ENCODE data around the gene SLC22A17. TPM values are rescaled to one million over a fixed set of nuclear protein-coding genes. Genes with fewer than 3 reads are reported as not detected.

Gene SLC22A17
- polyA plus RNA-seq, 1 donor from 2014 or later: 182 TPM

GRCh38 chr14:23377198-23377550 lies 24.5 kb upstream of the SLC22A17 start:
- no peaks in the 10 kb centered on the region for H3K9me3 ChIP-seq (ENCODE audit: low read length)
- no peak overlapping the region for H3K4me3 ChIP-seq (ENCODE audit: low read length)
- no peak overlapping the region for H3K27ac ChIP-seq (ENCODE audit: low read length)
- no peaks in the 10 kb centered on the region for H3K36me3 ChIP-seq (ENCODE audit: insufficient read depth, low read length)
- no peak overlapping the region for H3K9ac ChIP-seq (ENCODE audit: low read length)
- H3K4me2 ChIP-seq (ENCODE audit: low read length): no peak overlapping the region
- H4K20me1 ChIP-seq (ENCODE audit: insufficient read depth): no peaks in the 10 kb centered on the region
- H2AFZ ChIP-seq (ENCODE audit: low read depth, low read length): no peak overlapping the region
- H3K27me3 ChIP-seq (ENCODE audit: insufficient read depth, low read depth, low read length): no peaks in the 10 kb centered on the region
- H3K79me2 ChIP-seq (replicated peaks; ENCODE audit: insufficient read depth, low read length): no peaks in the 10 kb centered on the region
- TF ChIP-seq EP300 (conservative IDR thresholded peaks at IDR 0.05; ENCODE audit: poor library complexity, severe bottlenecking): no peak
- TF ChIP-seq RAD21 (conservative IDR thresholded peaks at IDR 0.05): no peak
- no peak for TF ChIP-seq POLR2AphosphoS5 (IDR thresholded peaks at IDR 0.05)
- TF ChIP-seq, protein P1, sequence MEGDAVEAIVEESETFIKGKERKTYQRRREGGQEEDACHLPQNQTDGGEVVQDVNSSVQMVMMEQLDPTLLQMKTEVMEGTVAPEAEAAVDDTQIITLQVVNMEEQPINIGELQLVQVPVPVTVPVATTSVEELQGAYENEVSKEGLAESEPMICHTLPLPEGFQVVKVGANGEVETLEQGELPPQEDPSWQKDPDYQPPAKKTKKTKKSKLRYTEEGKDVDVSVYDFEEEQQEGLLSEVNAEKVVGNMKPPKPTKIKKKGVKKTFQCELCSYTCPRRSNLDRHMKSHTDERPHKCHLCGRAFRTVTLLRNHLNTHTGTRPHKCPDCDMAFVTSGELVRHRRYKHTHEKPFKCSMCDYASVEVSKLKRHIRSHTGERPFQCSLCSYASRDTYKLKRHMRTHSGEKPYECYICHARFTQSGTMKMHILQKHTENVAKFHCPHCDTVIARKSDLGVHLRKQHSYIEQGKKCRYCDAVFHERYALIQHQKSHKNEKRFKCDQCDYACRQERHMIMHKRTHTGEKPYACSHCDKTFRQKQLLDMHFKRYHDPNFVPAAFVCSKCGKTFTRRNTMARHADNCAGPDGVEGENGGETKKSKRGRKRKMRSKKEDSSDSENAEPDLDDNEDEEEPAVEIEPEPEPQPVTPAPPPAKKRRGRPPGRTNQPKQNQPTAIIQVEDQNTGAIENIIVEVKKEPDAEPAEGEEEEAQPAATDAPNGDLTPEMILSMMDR (IDR thresholded peaks at IDR 0.05; ENCODE audit: poor library complexity, severe bottlenecking): no peak
- no peak for TF ChIP-seq TAF1 (IDR thresholded peaks at IDR 0.05; ENCODE audit: low read depth)
- TF ChIP-seq, protein P2, sequence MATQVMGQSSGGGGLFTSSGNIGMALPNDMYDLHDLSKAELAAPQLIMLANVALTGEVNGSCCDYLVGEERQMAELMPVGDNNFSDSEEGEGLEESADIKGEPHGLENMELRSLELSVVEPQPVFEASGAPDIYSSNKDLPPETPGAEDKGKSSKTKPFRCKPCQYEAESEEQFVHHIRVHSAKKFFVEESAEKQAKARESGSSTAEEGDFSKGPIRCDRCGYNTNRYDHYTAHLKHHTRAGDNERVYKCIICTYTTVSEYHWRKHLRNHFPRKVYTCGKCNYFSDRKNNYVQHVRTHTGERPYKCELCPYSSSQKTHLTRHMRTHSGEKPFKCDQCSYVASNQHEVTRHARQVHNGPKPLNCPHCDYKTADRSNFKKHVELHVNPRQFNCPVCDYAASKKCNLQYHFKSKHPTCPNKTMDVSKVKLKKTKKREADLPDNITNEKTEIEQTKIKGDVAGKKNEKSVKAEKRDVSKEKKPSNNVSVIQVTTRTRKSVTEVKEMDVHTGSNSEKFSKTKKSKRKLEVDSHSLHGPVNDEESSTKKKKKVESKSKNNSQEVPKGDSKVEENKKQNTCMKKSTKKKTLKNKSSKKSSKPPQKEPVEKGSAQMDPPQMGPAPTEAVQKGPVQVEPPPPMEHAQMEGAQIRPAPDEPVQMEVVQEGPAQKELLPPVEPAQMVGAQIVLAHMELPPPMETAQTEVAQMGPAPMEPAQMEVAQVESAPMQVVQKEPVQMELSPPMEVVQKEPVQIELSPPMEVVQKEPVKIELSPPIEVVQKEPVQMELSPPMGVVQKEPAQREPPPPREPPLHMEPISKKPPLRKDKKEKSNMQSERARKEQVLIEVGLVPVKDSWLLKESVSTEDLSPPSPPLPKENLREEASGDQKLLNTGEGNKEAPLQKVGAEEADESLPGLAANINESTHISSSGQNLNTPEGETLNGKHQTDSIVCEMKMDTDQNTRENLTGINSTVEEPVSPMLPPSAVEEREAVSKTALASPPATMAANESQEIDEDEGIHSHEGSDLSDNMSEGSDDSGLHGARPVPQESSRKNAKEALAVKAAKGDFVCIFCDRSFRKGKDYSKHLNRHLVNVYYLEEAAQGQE (IDR thresholded peaks at IDR 0.05; ENCODE audit: borderline replicate concordance): no peak
- no peak for TF ChIP-seq SMC3 (conservative IDR thresholded peaks at IDR 0.05; ENCODE audit: poor library complexity)
- no peak for TF ChIP-seq EZH2 (IDR thresholded peaks at IDR 0.05; ENCODE audit: borderline replicate concordance, insufficient read depth, low read length, poor library complexity, severe bottlenecking)
- TF ChIP-seq MXI1 (conservative IDR thresholded peaks at IDR 0.05; ENCODE audit: poor library complexity, severe bottlenecking): no peak
- no peaks in the 10 kb centered on the region for H3K9me2 ChIP-seq (ENCODE audit: insufficient read depth, low read length)
- no peaks in the 10 kb centered on the region for H3F3A ChIP-seq (ENCODE audit: insufficient read depth, low read length, poor library complexity, severe bottlenecking)

- H3F3A ChIP-seq (ENCODE audit: insufficient read depth, low read length, poor library complexity, severe bottlenecking): no peaks in the 10 kb centered on the region
- no peak within 1 kb of the TSS for H3K9ac ChIP-seq (ENCODE audit: low read length)
- H3K9me2 ChIP-seq (ENCODE audit: insufficient read depth, low read length): no peaks in the 10 kb centered on the region
- H2AFZ ChIP-seq (ENCODE audit: low read depth, low read length): no peak within 1 kb of the TSS
- H3K27me3 ChIP-seq (ENCODE audit: insufficient read depth, low read depth, low read length): no peaks in the 10 kb centered on the region
- no peaks in the 10 kb centered on the region for H3K36me3 ChIP-seq (ENCODE audit: insufficient read depth, low read length)
- no peaks in the 10 kb centered on the region for H4K20me1 ChIP-seq (ENCODE audit: insufficient read depth)
- H3K79me2 ChIP-seq (replicated peaks; ENCODE audit: insufficient read depth, low read length): no peaks in the 10 kb centered on the region
- H3K27ac ChIP-seq (ENCODE audit: low read length): no peak within 1 kb of the TSS
- H3K4me3 ChIP-seq (ENCODE audit: low read length): no peak within 1 kb of the TSS
- H3K9me3 ChIP-seq (ENCODE audit: low read length): no peaks in the 10 kb centered on the region
- H3K4me2 ChIP-seq (ENCODE audit: low read length): no peak within 1 kb of the TSS
- TF ChIP-seq SMC3 (conservative IDR thresholded peaks at IDR 0.05; ENCODE audit: poor library complexity): no peak
- TF ChIP-seq EZH2 (IDR thresholded peaks at IDR 0.05; ENCODE audit: borderline replicate concordance, insufficient read depth, low read length, poor library complexity, severe bottlenecking): no peak
- no peak for TF ChIP-seq TAF1 (IDR thresholded peaks at IDR 0.05; ENCODE audit: low read depth)
- TF ChIP-seq, protein P2 (IDR thresholded peaks at IDR 0.05; ENCODE audit: borderline replicate concordance): no peak
- no peak for TF ChIP-seq EP300 (conservative IDR thresholded peaks at IDR 0.05; ENCODE audit: poor library complexity, severe bottlenecking)
- TF ChIP-seq RAD21 (conservative IDR thresholded peaks at IDR 0.05): no peak
- TF ChIP-seq, protein P1 (IDR thresholded peaks at IDR 0.05; ENCODE audit: poor library complexity, severe bottlenecking): no peak
- TF ChIP-seq MXI1 (conservative IDR thresholded peaks at IDR 0.05; ENCODE audit: poor library complexity, severe bottlenecking): no peak
- no peak for TF ChIP-seq POLR2AphosphoS5 (IDR thresholded peaks at IDR 0.05)
Measured at GRCh38 chr14:23376482-23377197, 24.0 kb upstream of the SLC22A17 start, which contains the start of gene CMTM5. TSS of gene CMTM5 (plus strand) at chr14:23377046. CDS start at chr14:23377252, 206 bp downstream.
